Right renal cortex interstitium (tissue), 3 donors: Measurements from ENCODE around the gene DYRK4. TPM values are rescaled to one million over a fixed set of nuclear protein-coding genes. Genes with fewer than 3 reads are reported as not detected.
"Not testable (repeated sequence)": the region's sequence is repeated elsewhere in the genome, so short reads cannot be mapped to it uniquely, and the experiment has no call there.

Experiments used
- DNase-seq, 3 donors: peaks; one replicate each; pipeline ENCODE4 v3.0.0-alpha.2; 2013; ENCODE audit warnings: low read depth in 3 of 3, low spot score in 2 of 3
- polyA plus RNA-seq, 3 donors: library from polyadenylated mRNA; unstranded; fragments of 120-200 nt; gene quantifications; one replicate each; pipeline ENCODE4 v1.2.1, GENCODE V29; 2013; ENCODE audit not compliant: insufficient read length in 3 of 3

DYRK4 gene
- 10 to 100 TPM; 52.7 to 58.0 (median 55.0) TPM for polyA plus RNA-seq

GRCh38 chr12:4562034-4562657 is at the start of gene DYRK4:
Gene DYRK4 (plus strand): TSS chr12:4562208. CDS start chr12:4562246, 38 bp downstream.
- peak; percentile 54 to 78 (median 71) for DNase-seq

- DNase-seq: no peak
Observed at GRCh38 chr12:4518106-4518728, 43.8 kb upstream of the DYRK4 start.

- DNase-seq: not testable (repeated sequence)
Observed at GRCh38 chr12:4523443-4523842, 38.6 kb upstream of the DYRK4 start.

GRCh38 chr12:4526923-4527546 is 35.0 kb upstream of the DYRK4 start:
- no peak for DNase-seq

- no peak for DNase-seq
Observed at GRCh38 chr12:4530160-4530559, 31.8 kb upstream of the DYRK4 start.

- DNase-seq: no peak
Observed at GRCh38 chr12:4530982-4531586, 30.9 kb upstream of the DYRK4 start.

- no peak for DNase-seq
Observed at GRCh38 chr12:4535092-4535491, 26.9 kb upstream of the DYRK4 start.

GRCh38 chr12:4535871-4536270 is 26.1 kb upstream of the DYRK4 start:
- no peak for DNase-seq

- DNase-seq: peak; percentile 92 to 97 (median 96)
Observed at GRCh38 chr12:4538207-4539160, 23.5 kb upstream of the DYRK4 start, which contains the start of gene RAD51AP1. Gene RAD51AP1 (plus strand): TSS chr12:4538890. CDS start chr12:4538940, 50 bp downstream.

- no peak for DNase-seq
Observed at GRCh38 chr12:4539167-4539870, 22.7 kb upstream of the DYRK4 start.

- DNase-seq: no peak
Observed at GRCh38 chr12:4540170-4540569, 21.8 kb upstream of the DYRK4 start.

- no peak for DNase-seq
Observed at GRCh38 chr12:4540638-4541037, 21.4 kb upstream of the DYRK4 start.

- no peak for DNase-seq
Observed at GRCh38 chr12:4545195-4545594, 16.8 kb upstream of the DYRK4 start.

GRCh38 chr12:4552191-4552590 is 9.8 kb upstream of the DYRK4 start:
- no peak for DNase-seq

- no peak for DNase-seq
Observed at GRCh38 chr12:4553943-4554342, 8.1 kb upstream of the DYRK4 start.

- no peak for DNase-seq
Observed at GRCh38 chr12:4555804-4556203, 6.2 kb upstream of the DYRK4 start.

- no peak for DNase-seq
Observed at GRCh38 chr12:4556735-4557530, 5.1 kb upstream of the DYRK4 start.

- DNase-seq: no peak
Observed at GRCh38 chr12:4557586-4557985, 4.4 kb upstream of the DYRK4 start.

- DNase-seq: no peak
Observed at GRCh38 chr12:4558171-4558570, 3.8 kb upstream of the DYRK4 start.
